Ramos (cell line): ENCODE results near the gene APOL2.
"Not testable (repeated sequence)": the region's sequence is repeated elsewhere in the genome, so short reads cannot be mapped to it uniquely, and the experiment has no call there.

Source experiments
- in situ Hi-C: fragments of 300-500 bp; cut with MboI; formaldehyde crosslinking; loops from one replicate; pipeline ENCODE4 v1.14.3; 2022; ENCODE audit warnings: low sequenced_read_pairs; ENCODE audit not compliant: unreplicated experiment

Gene APOL2

GRCh38 chr22:36244522-36245391 is 5.4 kb upstream of the APOL2 start:
- in situ Hi-C loops: no loop called here

- in situ Hi-C loops: no loop called here
Measured at GRCh38 chr22:36243986-36244385, 4.7 kb upstream of the APOL2 start.

- in situ Hi-C loops: no loop called here
Measured at GRCh38 chr22:36239150-36239400, 252 bp downstream of the APOL2 start.

- in situ Hi-C loops: no loop called here
Measured at GRCh38 chr22:36238373-36239149, 766 bp downstream of the APOL2 start.

GRCh38 chr22:36237462-36238372 is 1.6 kb downstream of the APOL2 start:
- in situ Hi-C loops: no loop called here

- in situ Hi-C loops: no loop called here
Measured at GRCh38 chr22:36236388-36237319, 2.7 kb downstream of the APOL2 start.

GRCh38 chr22:36235585-36235984 is 3.7 kb downstream of the APOL2 start:
- in situ Hi-C loops: no loop called here

GRCh38 chr22:36234919-36235318 is 4.4 kb downstream of the APOL2 start:
- in situ Hi-C loops: no loop called here

GRCh38 chr22:36234213-36234612 is 5.1 kb downstream of the APOL2 start:
- in situ Hi-C loops: no loop called here

- in situ Hi-C loops: no loop called here
Measured at GRCh38 chr22:36233796-36234195, 5.5 kb downstream of the APOL2 start.

- in situ Hi-C loops: no loop called here
Measured at GRCh38 chr22:36232715-36233401, 6.5 kb downstream of the APOL2 start.

- in situ Hi-C loops: not testable (repeated sequence)
Measured at GRCh38 chr22:36231051-36231450, 8.3 kb downstream of the APOL2 start.

GRCh38 chr22:36229649-36230048 is 9.7 kb downstream of the APOL2 start:
- in situ Hi-C loops: not testable (repeated sequence)

- in situ Hi-C loops: no loop called here
Measured at GRCh38 chr22:36228944-36229343, 10.4 kb downstream of the APOL2 start.

GRCh38 chr22:36228369-36228768 is 11.0 kb downstream of the APOL2 start:
- in situ Hi-C loops: not testable (repeated sequence)

GRCh38 chr22:36227806-36228205 is 11.5 kb downstream of the APOL2 start:
- in situ Hi-C loops: no loop called here

GRCh38 chr22:36227396-36227795 is 11.9 kb downstream of the APOL2 start:
- in situ Hi-C loops: no loop called here

- in situ Hi-C loops: no loop called here
Measured at GRCh38 chr22:36226189-36226588, 13.1 kb downstream of the APOL2 start.

- in situ Hi-C loops: no loop called here
Measured at GRCh38 chr22:36225333-36225922, 13.9 kb downstream of the APOL2 start.
